Smooth muscle cell (in vitro differentiated cells): ENCODE results near the gene OVAAL. TPM values are rescaled to one million over a fixed set of nuclear protein-coding genes. Genes with fewer than 3 reads are reported as not detected.

ENCODE experiments used
- DNase-seq: peaks from one replicate; lab custom pipeline; 2025; ENCODE audit not compliant: unreplicated experiment; lab: John Stamatoyannopoulos, UW
- H2AFZ ChIP-seq: fragments of 200-600 bp; sonication (generic); 2 replicates; pipeline ENCODE4 v1.6.0; 2016; ENCODE audit warnings: antibody characterized with exemption, low read depth, mild to moderate bottlenecking
- H3F3A ChIP-seq: fragments of 200-600 bp; sonication (generic); 2 replicates; pipeline ENCODE4 v1.6.0; 2017; ENCODE audit warnings: antibody characterized with exemption, low read depth
- H3K27ac ChIP-seq: fragments of 200-600 bp; sonication (generic); 2 replicates; pipeline ENCODE4 v1.5.1; 2016; ENCODE audit warnings: low read depth, mild to moderate bottlenecking
- H3K27me3 ChIP-seq: fragments of 200-600 bp; sonication (generic); 2 replicates; pipeline ENCODE4 v1.6.1; 2016; ENCODE audit warnings: low read depth, mild to moderate bottlenecking
- H3K36me3 ChIP-seq: fragments of 200-600 bp; sonication (generic); 2 replicates; pipeline ENCODE4 v1.5.1; 2016; ENCODE audit warnings: low read depth
- H3K4me1 ChIP-seq: fragments of 200-600 bp; sonication (generic); 2 replicates; pipeline ENCODE4 v1.5.1; 2016; ENCODE audit warnings: low read depth
- H3K4me2 ChIP-seq: fragments of 200-600 bp; sonication (generic); 2 replicates; pipeline ENCODE4 v1.6.0; 2016; ENCODE audit warnings: mild to moderate bottlenecking
- H3K4me3 ChIP-seq: fragments of 200-600 bp; sonication (generic); 2 replicates; pipeline ENCODE4 v1.5.1; 2016; ENCODE audit warnings: mild to moderate bottlenecking
- H3K79me2 ChIP-seq: fragments of 200-600 bp; sonication (generic); 2 replicates; pipeline ENCODE4 v1.6.0; 2016; ENCODE audit warnings: low read depth, mild to moderate bottlenecking
- H3K9ac ChIP-seq: fragments of 200-600 bp; sonication (generic); 2 replicates; pipeline ENCODE4 v1.6.0; 2016; ENCODE audit warnings: low read depth
- H3K9me3 ChIP-seq: fragments of 200-600 bp; sonication (generic); replicated peaks from 2 replicates; pipeline ENCODE4 v1.5.1; 2016; ENCODE audit warnings: low read depth
- H4K20me1 ChIP-seq: fragments of 200-600 bp; sonication (generic); 2 replicates; pipeline ENCODE4 v1.6.0; 2016; ENCODE audit warnings: low read depth
- WGBS: methylation state at CpG from one replicate; pipeline ENCODE4 v1.1.7; 2016; ENCODE audit warnings: low lambda C conversion rate; 5-methylcytosine and 5-hydroxymethylcytosine counted together
- polyA plus RNA-seq: library from polyadenylated mRNA; unstranded; fragments of >200 nt; fragmentation: Nextera tagmentation; extraction: Ambion mirVana; gene quantifications from 2 replicates; pipeline ENCODE4 v1.2.1, GENCODE V29; 2016
- total RNA-seq: library from RNA; depleted of rRNA; stranded (reverse); fragments of >200 nt; gene quantifications from 2 replicates; pipeline ENCODE4 v1.2.3, GENCODE V29; 2014
- TF ChIP-seq, protein P1 (sequence below): fragments of 200-600 bp; sonication (generic); IDR thresholded peaks from 2 replicates; pipeline ENCODE4 v1.5.1; 2017; ENCODE audit warnings: borderline replicate concordance, mild to moderate bottlenecking, antibody characterized with exemption; ENCODE audit not compliant: insufficient read depth, poor library complexity, severe bottlenecking

OVAAL gene
- total and polyA plus RNA-seq, 2 experiments from 2014 or later = not detected

DNA sequence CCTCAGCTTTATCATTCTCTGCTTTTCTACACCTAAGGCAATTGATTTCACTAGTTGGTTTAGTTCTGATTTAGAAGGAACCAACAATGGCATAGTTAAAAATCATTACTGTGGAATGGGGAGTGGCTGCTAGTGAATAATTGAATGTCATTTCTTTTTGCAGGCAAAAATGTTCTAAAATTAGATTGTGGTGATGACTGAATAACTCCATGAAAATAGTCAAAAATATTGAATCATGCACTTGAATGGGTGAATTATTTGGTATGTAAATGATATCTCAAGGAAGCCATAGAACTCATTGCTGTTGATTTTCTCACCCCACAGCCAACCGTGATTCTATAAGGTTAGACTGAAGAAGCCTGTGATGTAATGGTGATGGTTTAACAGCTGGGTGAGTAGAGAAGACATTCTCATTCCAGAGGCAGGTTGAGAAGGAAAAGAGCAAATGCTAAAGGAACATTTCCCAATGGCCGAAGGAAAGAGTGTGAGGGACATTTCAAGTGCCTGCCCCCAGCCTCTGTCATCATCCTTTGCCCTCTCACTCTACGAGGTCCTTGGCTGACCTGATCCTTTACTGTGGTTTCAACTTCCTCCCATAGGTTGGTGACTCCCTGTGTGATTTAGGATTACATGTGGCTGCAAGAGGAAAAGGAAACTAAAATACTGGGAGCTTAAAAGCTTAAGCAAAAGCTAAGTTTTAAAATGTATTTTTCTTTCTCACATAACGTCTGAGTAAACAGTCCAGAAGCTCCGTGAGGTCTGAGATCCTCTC lies 12.5 kb downstream of the OVAAL start:
- Histone ChIP-seq H2AFZ (no peak overlapping the region), H3K4me1 (peaks cover 20% of the 10 kb centered on the region), H3K4me3 (no peak overlapping the region), H3K27me3 (peaks cover 4% of the 10 kb centered on the region), H3K4me2 (peak overlapping the region; percentile 48), H4K20me1 (no peaks in the 10 kb centered on the region), H3K9me3 (no peaks in the 10 kb centered on the region), H3F3A (no peaks in the 10 kb centered on the region), H3K9ac (peak overlapping the region; percentile 57), H3K79me2 (no peaks in the 10 kb centered on the region), H3K27ac (peak overlapping the region; percentile 60), H3K36me3 (no peaks in the 10 kb centered on the region)
- TF ChIP-seq, protein P1, sequence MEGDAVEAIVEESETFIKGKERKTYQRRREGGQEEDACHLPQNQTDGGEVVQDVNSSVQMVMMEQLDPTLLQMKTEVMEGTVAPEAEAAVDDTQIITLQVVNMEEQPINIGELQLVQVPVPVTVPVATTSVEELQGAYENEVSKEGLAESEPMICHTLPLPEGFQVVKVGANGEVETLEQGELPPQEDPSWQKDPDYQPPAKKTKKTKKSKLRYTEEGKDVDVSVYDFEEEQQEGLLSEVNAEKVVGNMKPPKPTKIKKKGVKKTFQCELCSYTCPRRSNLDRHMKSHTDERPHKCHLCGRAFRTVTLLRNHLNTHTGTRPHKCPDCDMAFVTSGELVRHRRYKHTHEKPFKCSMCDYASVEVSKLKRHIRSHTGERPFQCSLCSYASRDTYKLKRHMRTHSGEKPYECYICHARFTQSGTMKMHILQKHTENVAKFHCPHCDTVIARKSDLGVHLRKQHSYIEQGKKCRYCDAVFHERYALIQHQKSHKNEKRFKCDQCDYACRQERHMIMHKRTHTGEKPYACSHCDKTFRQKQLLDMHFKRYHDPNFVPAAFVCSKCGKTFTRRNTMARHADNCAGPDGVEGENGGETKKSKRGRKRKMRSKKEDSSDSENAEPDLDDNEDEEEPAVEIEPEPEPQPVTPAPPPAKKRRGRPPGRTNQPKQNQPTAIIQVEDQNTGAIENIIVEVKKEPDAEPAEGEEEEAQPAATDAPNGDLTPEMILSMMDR = no peak
- WGBS = 54% methylated on average over 5 of the region's 5 CpGs
- DNase-seq = no peak

GRCh38 chr1:180571832-180572636 lies 13.3 kb downstream of the OVAAL start:
- no peak overlapping the region for H3K4me3 ChIP-seq
- no peaks in the 10 kb centered on the region for H3K36me3 ChIP-seq
- peak overlapping the region; percentile 60 for H3K27ac ChIP-seq
- H3K4me2 ChIP-seq = peak overlapping the region; percentile 48
- no peaks in the 10 kb centered on the region for H3F3A ChIP-seq
- H3K4me1 ChIP-seq = peaks cover 20% of the 10 kb centered on the region
- H3K79me2 ChIP-seq = no peaks in the 10 kb centered on the region
- no peak for DNase-seq
- H4K20me1 ChIP-seq = no peaks in the 10 kb centered on the region
- no peaks in the 10 kb centered on the region for H3K9me3 ChIP-seq
- H3K9ac ChIP-seq = peak overlapping the region; percentile 57
- peaks cover 4% of the 10 kb centered on the region for H3K27me3 ChIP-seq
- WGBS = 86% methylated on average over 10 of the region's 10 CpGs
- TF ChIP-seq, protein P1 = no peak
- no peak overlapping the region for H2AFZ ChIP-seq

DNA sequence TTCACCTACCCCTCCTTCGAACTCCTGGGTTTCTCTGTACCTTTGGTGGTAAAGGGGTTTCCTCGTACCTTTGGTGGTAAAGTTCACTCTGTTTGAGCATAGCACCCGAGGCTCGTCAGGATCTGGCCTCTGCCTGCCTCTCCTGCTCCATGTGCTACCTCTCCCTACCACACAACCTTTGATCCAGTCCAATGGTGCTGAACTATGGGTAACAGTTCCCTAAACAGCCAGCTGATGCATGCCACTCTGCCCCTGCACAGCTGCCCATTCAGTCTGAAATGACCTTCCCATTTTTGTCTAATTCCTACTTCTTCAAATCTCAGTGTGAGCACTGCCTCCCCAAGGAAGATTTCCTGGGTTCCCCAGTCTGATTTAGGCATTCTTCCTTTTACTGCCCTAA lies 14.0 kb downstream of the OVAAL start:
- H4K20me1 ChIP-seq = no peaks in the 10 kb centered on the region
- H3F3A ChIP-seq = no peaks in the 10 kb centered on the region

More for the DNA sequence above, 14.0 kb downstream of the OVAAL start:
- Histone ChIP-seq H3K4me3 (no peak overlapping the region), H3K27me3 (peaks cover 4% of the 10 kb centered on the region), H3K4me1 (peaks cover 15% of the 10 kb centered on the region), H3K36me3 (no peaks in the 10 kb centered on the region), H2AFZ (no peak overlapping the region), H3K27ac (no peak overlapping the region), H3K79me2 (no peaks in the 10 kb centered on the region), H3K9ac (no peak overlapping the region), H3K9me3 (no peaks in the 10 kb centered on the region), H3K4me2 (no peak overlapping the region)
- TF ChIP-seq, protein P1 = no peak
- no peak for DNase-seq
- WGBS = 96% methylated on average over 4 of the region's 4 CpGs
